Skin of body (tissue), 2 donors: ENCODE measurements around the gene AIMP2. TPM values are rescaled to one million over a fixed set of nuclear protein-coding genes. Genes with fewer than 3 reads are reported as not detected.
"Not testable (repeated sequence)": the region's sequence is repeated elsewhere in the genome, so short reads cannot be mapped to it uniquely, and the experiment has no call there.

ENCODE experiments used
- DNase-seq: peaks from one replicate; lab custom pipeline; 2025; lab: John Stamatoyannopoulos, UW
- total RNA-seq: library from RNA; depleted of rRNA; stranded (reverse); fragments of >200 nt; gene quantifications from one replicate; pipeline ENCODE4 v1.2.3, GENCODE V29; 2014

Gene AIMP2
- 17.9 TPM for total RNA-seq

DNA sequence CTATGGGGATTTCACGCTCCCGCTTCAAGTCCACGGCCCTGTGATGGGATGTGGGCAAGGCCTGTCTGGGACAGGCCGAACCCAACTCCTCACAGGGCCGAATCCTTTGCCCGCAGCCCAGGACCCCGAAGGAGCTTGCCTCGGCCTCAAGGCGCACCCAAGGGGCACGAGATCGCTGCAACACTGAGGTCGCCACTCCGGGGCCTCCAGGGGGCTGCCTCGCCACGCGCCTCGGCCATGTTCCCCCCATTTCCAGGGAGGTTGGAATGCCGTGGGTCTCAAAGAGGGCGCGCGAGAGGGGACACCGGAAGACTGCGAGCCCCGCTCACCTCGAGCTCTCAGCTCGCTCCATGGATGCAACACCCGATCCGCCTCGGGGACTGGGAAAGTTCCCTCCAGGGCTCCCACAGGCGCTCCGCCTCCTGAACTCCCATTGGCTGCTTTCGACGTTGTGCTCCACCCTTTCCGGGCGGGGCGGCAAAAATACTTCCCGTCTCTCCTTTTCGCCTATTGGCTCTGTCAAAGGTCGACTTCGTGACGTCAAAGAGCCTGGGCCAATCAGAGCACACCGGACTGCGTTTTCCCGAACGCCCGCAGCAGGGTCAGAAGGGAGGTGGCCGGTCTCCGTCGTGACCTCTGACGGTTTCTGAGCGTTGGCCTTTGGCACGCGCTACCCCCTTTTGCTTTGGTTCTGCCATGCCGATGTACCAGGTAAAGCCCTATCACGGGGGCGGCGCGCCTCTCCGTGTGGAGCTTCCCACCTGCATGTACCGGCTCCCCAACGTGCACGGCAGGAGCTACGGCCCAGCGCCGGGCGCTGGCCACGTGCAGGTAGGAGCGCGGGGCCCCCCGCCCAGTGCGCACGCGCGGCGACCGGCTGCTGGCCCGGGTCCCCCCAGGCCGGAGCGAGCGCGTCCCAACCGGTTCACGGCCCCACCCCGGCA lies at the start of gene AIMP2, which contains the start of gene PMS2:
Gene AIMP2, plus strand, starts transcription at position 605 of the 944 bp plus-strand sequence. Its CDS starts 92 bp downstream, at position 697.
Gene PMS2, minus strand, starts transcription at position 382 of the 944 bp plus-strand sequence. Its CDS starts 30 bp downstream, at position 352.
- peak; percentile 95 for DNase-seq

DNA sequence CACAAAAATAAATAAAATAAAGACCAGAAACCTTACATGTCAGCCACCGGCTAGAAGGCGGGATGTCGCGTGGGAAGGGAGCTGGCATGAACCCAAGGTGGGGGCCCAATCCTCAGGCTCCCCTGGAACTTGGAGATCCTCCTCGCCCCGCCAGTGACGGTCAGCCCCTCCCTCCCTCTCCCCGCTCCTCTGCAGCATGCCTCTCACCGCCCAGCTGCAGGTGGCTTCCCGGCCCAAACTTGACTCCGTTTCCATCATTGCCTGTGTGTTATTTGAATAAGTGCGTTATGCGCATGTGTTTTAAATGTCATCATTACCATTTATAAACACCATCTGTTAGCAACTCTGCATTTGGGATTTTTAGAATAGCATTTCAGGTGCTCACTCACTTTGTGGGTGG lies 45.9 kb upstream of the AIMP2 start:
- not testable (repeated sequence) for DNase-seq

DNA sequence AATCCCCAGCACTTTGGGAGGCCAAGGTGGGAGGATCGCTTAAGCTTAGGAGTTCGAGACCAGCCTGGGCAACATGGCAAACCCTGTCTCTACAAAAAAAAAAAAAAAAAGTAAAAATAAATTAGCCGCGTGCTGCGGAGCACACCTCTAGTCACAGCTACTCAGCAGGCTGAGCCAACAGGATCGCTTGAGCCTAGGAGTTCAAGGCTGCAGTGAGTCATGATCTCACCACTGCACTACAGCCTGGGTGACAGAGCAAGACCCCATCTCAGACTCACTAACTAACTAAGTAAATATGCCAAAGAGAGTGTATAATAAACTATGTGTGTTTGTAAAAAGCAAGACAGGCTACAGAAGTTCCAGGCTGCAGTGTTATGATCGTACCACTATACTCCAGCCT lies 45.3 kb upstream of the AIMP2 start:
- DNase-seq: not testable (repeated sequence)

DNA sequence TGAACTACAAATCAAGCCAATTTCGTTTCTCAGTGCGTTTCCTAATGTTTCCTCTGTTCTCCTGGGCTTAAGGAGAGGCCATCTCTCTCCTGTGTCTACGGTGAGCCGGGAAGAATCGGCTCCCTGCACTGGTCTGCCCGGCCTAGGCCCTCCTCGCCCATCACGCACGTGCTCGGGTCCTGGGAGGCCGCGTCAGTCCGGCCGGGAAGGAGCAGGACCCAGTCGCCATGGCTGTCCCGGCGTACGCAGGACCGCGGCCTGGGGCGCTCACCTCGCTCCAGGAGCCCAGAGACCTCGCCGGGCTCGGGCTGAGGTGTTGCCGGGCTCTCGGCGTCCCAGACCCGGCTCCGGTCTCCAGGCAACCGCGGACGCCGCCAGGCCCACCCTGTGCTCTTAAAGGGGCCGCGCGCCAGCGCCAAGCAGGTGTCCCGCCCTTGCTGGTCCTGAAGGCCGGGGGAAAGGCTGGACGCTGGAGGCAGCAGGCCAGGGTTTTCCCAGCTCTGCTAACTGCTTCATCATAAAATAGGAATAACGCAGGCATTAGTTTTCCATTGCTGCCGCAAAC lies 38.6 kb upstream of the AIMP2 start, which contains the start of gene RSPH10B:
Gene RSPH10B, minus strand, starts transcription at position 343 of the 565 bp plus-strand sequence. CDS start 3,573 bp downstream, outside the sequence.
- DNase-seq: not testable (repeated sequence)

DNA sequence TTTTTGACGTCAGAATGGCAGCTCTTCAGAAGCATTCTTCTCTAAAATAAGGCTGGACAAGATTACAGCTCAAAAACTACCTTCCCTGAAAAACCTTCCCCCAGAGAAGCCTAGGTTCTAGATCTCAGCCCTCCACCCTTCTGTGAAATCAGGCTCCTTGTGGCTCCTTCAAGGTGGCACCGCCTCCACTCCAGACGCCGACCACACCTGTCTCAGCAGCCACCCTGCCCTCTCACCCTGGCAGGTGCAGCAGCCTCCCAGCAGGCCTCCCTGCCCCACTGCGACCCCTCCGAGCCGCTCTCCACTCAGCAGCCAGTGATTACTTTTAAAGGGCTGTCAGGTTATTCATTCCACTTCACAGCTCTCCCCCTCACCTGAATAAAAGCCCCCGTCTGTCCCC lies 35.5 kb upstream of the AIMP2 start:
- DNase-seq: not testable (repeated sequence)

DNA sequence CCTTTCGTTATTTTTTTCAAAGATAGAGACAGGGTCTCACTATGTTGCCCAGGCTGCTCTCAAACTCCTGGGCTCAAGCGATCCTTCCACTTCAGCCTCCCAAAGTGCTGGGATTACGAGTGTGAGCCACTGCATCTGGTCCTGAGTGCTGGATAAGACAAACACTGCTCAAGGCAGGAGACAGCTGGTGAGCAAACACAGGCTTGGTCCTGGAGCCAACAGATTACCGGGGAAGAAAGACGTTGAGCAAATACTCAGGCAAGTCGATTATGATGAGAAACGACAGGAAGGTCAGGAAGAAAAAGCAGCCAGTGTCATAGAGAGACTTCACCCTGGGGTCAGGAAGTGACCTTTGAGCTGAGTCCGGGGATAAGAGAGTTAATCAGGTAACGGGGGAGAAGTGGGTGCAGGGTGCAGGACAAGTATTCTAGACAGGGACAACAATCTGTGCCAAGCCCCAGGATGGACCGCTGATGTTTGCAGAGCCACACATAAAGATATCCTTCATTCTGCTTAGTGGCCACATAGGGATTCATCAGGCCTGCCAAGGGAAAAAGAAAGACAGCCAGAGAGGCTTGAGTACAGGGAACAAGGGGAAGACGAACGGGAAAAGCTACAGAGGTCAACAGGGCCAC lies 29.3 kb upstream of the AIMP2 start:
- not testable (repeated sequence) for DNase-seq

DNA sequence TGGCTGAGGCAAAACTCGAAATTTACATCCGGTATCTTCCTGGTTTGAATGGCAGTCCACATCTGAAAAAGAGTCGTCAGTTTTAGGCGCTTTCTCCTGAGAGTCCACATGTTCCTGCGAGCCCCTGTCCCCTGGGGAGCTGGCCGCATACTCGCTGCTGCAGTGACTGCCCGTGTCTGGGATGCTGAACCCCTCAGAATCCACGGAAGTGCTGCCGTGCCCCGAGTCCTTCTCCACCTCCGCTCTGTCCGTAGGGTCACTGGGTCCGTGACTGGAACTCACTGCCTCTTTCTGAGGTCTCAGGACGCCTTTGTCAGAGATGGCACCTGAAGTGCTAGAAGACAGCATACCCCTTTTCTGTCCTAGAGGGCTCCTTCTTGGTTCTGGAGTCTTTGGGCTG lies 22.0 kb upstream of the AIMP2 start:
- not testable (repeated sequence) for DNase-seq

DNA sequence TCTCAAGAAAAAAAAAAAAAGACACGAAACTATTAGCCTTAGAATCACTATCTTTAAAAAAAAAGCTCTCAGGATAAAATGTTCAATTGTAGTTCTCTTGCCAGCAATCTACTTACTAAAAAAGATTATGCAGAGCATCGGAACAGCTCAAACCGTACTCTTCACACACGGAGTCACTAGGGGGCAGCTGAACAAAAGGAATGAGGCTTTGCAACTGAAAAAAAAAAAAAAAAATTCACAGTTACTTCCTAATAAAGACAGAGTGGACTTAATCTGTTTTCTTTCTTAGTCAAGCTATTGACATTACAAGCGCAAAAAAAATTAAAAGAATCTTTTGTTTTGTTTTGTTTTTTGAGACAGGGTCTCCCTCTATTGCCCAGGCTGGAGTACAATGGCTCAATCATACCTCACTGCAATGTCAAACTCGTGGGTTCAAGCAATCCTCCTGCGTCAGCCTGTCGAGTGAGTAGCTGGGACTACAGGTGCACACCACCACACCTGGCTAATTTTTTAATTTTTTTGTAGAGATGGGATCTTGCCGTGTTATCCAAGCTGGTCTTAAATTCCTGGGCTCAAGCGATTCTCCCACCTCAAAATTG lies 11.8 kb upstream of the AIMP2 start:
- DNase-seq: peak; percentile 31

DNA sequence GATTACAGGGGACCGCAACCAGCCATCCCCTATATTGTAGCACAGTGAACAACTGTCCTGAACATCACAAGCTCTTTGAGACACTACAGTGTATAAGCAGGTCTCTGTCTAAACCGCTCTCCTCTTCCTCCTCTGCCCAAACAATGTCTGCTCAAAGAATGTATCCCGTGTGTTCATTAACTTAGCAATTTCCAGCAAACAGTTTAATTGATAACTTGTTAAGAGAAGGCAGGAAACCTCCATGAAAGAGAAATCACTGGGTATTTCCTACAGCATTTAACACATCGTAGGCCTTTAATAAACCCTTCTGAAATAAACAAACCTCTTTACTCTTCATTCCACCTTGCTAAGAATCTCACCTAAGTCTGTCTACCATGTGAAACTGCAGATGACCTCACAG lies 1.7 kb upstream of the AIMP2 start:
- DNase-seq: no peak

DNA sequence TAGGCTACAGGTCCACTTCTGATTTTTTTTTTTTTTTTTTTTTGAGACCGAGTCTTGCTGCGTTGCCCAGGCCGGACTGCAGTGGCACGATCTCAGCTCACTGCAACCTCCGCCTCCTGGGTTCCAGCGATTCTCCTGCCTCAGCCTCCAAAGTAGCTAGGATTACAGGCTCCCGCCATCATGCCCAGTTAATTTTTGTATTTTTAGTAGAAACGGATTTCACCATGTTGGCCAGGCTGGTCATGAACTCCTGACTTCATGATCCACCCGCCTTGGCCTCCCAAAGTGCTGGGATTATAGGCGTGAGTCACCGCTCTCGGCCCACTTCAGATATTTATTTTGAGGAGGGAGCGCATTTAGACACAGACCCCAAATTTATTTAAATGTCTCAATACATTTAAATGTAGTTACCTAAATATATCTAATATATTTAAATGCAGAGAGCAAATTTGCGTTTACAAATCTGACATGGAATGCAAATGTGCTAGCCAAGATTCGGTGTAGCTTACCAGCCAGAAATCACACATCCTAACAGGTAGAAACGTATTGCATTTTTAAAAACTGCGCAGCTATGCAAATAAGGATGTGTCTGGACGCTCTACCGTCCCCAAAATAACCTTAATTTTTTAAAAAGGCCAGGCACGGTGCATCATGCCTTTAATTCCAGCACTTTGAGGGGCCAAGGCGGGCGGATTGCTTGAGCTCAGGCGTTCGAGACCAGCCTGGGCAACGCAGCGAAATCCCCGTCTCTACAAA lies 1.1 kb upstream of the AIMP2 start:
- not testable (repeated sequence) for DNase-seq

DNA sequence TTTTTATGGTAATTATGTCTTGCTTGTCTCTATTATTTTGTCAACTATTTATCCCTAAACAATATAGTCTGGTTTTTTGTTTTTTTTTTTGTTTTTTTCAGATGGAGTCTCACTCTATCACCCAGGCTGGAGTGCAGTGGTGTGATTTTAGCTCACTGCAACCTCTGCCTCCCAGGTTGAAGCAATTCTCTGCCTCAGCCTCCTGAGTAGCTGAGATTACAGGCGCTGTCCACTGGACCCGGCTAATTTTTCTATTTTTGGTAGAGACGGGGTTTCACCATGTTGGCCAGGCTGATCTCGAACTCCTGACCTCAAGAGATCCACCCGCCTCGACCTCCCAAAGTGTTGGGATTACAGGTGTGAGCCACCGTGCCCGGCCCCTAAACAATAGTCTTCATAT lies 1.3 kb downstream of the AIMP2 start:
- not testable (repeated sequence) for DNase-seq

DNA sequence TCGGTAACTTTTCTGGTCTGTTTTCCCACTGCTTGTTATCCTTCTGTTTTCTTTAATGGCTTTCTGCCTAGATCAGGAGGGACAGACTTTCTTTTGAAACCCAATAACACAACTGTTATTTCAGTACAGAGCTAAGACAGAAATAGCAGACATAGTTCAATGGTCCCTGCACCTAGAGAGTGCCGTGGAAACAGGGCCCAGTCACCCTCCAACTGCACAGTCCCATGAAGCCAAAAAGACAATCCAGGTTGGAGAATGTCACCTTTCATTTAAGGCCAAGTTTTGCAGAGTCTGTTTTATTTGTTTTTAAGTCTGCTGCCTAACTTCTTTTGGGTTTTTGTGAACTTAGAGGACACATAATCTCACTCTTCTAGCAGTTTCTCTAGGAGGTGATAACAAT lies 2.5 kb downstream of the AIMP2 start:
- DNase-seq: no peak

DNA sequence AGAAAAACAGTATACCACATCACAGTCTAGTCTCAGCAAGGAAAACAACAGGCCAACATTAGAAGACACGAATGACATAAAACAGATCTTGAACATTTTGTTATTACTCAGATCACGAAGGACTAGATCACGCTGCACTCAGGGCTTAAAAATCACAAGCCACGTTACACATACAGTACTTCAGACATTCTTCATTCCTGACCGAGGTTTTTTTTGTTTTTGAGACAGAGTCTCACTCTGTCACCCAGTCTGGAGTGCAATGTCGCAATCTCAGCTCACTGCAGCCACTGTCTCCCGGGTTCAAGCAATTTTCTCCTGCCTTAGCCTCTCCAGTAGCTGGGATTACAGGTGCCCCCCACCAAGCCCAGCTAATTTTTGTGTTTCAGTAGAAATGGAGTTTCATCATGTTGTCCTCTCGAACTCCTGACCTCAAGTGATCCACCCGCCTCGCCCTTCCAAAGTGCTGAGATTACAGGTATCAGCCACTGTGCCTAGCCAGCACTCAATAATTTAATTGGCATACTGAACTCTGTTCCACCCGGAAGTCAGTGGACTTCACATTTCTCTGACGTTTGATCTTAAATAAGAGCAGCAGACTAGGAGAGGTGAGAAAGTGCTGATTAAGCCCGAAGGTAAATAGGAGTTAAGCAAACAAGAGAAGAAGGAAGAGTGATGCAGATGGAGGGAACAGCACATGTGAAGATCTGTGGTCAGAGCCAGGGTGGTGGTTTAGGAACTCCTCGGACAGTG lies 3.5 kb downstream of the AIMP2 start:
- no peak for DNase-seq

DNA sequence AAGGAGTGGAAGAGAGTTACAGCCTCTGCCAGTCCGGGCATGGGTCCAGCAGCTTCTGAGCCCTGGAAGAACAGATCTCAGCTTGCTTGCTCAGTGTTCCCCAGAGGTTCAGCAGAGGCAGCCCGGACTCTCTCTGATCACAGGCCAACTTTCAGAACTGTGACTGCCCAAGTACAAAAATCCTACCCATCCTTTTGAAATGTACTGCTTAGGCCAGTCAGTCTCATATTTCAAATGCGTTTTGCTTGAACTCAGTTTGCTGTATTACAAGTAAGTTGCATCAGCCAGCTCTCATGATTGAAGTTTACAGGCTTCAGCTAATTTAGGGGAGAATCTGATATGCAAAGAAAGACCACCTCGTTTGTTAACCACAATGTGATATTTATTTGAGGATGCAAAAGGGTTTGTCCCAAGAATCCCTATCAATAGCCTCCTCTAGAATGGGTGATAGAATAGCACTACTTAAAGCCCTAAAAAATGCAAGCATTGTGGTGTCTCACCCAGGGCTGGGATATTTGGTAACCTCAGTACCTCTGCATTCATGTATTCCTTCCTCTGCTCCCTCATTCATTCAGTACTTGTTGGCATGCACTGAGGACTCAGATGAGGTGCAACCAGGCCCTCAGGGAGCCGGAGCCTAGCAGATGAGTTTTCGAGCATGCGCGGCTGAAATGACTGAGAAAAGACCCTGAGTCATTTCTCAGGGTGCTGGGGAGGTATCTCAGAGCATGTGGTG lies 7.0 kb downstream of the AIMP2 start:
- DNase-seq: no peak

DNA sequence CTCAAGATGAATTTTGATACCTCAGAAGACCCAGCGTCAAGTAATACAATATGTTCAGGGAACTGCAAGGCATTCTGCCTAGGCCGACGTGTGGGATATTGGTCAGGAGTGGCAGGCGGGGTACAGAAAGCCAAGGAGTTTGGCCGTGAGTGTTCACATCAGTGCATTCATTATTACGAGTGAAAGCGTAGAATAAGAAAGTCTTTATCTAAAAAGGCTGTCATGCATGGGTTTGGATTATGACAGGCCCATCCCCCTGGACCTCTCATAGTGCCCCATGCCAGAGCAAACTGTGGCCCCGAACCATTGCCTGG lies 7.5 kb downstream of the AIMP2 start:
- no peak for DNase-seq

DNA sequence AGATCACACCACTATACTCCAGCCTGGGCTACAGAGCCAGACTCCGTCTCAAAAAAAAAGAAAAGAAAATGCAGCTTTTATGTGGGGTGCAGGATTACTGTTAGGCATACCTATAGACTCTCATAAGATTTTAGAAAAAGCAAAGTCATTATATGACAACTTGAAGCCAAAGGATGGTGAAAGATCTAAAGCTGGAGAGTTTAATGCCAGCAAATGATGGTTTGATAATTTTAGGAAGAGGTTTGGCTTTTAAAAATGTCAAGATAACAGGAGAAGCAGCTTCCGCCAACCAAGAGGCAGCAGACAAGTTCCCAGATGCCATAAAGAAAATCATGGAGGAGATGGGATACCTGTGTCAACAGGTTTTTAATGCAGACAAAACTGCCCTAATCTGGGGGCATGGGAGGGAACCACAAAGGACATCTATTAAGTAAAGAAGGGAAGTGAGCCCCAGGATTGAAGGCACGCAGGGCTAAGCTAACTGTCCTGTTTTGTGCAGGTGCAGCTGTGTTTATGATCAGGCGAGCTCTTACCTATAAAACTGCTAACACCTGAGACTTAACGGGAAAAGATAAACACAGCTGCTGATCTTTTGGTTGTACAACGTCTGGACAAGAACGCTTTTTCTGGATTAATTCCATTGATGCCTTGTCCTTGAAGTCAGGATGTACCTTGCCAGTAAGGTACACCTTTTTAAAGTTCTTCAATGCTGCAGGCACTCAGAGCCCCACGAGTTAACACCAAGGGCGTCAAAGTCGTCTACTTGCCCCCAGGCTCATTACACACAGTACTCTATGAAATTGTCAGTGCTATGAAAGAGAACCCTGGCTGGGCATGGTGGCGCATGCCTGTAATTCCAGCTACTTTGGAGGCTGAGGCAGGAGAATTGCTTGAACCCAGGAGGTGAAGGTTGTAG lies 11.6 kb downstream of the AIMP2 start:
- no peak for DNase-seq

DNA sequence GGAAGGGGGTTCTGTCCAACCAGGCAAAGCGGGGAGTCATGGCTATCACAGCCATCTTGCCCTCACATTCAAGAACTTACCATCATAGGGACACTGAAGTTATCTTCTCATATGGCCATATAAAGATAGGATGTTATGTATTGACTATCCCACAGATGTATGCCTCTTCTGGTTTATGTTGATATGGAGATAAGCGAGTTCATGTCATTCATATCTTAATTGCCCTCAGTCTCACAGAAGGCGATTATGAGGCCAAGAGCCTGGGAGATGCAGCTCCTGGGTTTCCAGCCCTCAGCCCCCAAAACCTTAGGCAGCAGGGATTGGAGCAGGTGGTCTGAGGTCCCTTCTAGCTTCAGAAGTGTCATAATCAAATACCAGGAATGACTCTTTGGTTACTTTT lies 13.6 kb downstream of the AIMP2 start:
- no peak for DNase-seq

DNA sequence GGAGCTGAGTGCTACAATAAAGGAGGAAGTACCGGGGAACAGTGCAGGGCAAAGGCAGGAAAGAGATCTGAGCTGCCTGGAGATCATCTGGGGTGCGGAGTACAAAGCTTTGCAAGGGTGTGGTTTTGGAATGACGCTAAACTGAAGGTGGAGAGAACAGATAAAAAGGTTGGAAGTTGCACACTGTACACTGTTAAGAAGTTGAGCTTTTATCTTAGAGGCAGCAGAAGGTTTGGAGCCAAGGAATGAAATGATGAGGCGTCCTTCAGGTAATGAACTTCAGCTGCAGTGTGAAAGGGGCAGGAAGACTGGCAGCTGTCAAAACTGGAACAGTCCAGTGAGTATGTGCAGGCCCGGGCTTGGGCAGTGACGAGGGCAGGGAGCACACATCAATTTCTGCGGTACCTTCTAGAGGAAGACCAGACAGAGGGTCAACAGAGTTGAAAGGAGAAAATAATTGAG lies 14.9 kb downstream of the AIMP2 start:
- no peak for DNase-seq
